NCI-H446 treated with DMSO at 0.1 percent for 48 hours (cell line): ENCODE measurements around the gene TRIM65.

Experiments used
- DNase-seq: peaks from one replicate; lab custom pipeline; 2025; lab: John Stamatoyannopoulos, UW

TRIM65 gene

GRCh38 chr17:75917141-75917916 is 20.6 kb upstream of the TRIM65 start:
- DNase-seq = no peak

- DNase-seq = no peak
Measured at GRCh38 chr17:75915268-75915667, 18.5 kb upstream of the TRIM65 start.

- no peak for DNase-seq
Measured at GRCh38 chr17:75914643-75915267, 18.0 kb upstream of the TRIM65 start.

DNA sequence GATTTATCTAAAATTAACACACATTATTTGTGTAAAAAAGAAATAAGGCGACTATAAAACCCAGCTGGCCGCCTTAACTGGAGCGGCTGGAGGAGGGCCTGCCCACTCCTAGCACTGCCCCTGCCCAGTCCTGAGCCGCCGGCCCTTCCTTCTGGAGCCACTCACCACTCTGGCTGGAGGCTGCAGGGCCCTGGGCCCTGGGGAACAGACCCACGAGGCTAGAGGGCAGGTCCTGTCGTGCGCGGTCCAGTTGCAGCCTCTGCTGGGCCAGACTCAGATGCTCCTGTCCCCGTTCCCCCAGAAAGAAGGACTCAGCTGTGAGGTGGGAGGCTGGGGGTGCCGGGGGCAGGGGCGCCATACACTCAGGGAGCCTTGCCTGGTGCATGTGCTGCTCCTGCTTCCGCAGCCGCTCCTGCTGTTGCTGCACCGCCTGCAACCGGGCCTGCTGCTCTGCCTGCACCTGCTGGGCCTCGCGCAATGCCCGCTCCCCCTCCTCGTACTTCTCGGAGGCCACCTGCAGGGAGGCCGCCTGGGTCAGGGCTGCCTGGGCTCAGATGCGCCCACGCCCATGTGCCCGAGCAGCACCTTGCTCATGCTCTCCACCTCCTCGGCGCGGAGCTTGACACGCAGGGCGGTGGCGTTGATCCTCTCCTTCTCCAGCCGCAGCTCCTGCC is 16.9 kb upstream of the TRIM65 start:
- no peak for DNase-seq

DNA sequence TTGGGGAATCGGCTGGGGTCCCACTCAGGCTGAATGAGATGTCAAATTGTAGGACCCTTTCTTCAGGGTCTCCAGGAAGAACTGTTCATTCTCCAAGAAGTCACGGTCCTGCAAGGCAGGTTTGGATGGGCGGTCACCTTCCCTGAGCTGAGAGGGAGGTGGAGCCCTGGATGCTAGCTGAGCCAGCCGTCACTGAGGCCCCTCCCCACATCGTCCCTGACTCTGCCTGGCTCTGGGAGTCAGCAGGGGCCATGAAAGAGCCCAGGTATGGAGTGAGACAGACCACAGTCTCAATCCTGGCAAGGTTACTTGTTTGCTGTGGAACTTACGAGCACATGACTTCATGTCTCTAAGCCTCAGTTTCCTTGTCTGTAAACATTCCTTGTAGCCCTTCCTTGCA is 13.9 kb upstream of the TRIM65 start:
- DNase-seq = no peak

DNA sequence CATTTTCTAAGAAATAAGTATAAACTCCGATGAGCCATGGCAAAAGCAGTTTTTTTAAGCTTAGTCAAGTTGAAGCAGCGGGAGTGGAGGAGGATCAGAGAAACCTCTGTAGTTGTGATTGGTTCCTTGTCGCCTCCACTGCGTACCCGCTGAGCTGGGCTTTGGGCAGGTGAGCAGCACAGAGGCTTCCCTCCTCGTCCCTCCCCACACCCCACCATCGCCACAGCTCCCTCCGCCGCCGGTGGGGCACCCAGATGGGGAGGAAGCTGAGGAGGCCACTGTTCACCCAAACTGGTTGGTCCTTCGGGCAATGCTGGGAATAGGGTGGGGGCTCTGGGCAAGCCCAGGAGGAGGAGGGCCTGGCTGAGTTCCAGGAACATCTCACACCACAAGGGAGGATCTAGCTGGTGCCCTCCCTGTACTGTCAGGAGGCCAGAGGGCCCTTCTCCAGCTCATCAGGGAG is 13.1 kb upstream of the TRIM65 start:
- no peak for DNase-seq

- no peak for DNase-seq
Measured at GRCh38 chr17:75909051-75909811, 12.5 kb upstream of the TRIM65 start.

DNA sequence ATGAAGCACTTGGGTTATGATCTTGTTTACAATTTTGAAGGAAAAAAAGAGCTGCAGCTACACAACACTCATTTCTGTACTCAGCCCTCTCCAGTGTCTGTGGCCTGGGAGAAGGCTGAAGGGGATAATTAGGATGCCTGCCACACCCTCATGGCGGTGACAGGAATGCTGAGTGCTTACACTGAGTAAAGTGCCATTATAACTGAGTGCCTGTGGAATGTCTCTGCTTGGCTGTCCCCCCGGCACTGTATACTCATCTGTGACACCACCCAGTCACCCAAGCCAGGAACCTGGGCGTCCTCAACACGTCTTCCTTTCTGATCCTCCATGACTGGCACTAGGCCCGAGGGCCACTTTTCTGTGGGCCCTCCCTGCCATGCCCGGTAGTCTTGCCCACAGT is 11.4 kb upstream of the TRIM65 start:
- no peak for DNase-seq

DNA sequence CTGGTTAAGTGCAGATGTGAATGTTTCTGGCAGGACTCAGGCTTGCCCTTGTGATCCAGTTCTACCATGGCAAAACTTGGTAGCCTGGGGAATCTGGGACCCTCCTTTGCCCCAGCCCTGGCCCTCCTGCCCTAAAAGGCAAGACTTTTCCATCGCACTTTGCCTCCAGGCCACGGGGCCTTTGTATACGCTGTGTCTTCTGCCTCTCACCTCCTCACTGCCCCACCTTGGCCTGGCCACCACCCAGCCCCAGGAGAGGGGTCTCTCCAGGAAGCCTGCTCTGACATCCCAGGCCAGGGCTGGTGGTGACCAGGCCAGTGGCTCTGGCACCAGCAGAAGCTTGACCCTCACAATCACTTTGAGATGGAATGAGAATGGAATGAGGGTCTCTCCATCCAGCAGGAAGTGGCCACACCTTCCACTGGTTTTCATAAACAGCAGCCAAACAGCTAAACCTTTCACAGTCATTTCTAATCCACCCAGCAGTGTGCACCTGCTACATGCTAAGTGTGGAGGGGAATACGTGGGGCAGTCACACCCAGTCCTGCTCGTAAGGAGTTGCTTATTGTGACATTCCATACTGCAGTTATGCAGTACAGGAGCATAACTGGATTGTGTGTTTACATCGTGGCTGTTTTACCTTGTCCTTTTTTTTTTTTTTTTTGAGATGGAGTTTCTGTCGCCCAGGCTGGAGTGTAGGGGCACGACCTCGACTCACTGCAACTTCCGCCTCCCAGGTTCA is 9.6 kb upstream of the TRIM65 start:
- no peak for DNase-seq

DNA sequence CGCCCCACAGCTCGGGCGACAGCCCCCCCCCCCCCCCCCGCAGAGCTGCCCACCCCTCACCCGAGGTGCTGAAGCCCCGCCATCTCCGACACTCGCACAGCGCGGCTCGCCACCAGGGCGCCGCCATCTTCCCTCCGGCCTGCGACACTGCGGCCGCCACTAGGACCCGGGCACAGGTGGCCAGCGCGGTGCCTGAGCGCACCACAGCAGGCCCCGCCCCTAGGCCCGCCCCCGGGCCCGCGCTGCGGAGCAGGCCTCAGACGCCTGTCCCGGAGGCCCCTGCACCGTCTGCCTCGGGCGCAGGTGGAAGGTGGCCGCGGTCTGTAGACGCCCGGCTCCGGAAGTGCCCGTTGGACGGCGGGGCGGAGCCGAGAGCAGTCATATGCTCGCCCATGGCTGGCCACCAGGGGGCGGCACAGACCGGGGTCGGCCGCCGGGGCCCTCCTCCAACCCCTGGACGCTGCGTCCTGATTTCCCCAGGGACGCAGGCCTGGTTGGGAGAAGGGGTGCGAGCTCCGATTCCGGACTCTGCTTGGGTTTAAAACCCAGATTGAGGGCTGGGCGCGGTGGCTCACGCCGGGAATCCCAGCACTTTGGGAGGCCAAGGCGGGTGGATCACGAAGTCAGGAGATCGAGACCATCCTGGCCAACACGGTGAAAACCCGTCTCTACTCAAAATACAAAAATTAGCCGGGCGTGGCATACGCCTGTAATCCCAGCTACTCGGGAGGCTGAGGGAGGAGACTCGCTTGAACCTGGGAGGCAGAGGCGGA is 8.2 kb upstream of the TRIM65 start, which contains the start of gene MRPL38:
TSS of gene MRPL38 (minus strand) at position 136 of the 773 bp plus-strand sequence. CDS start at position 127, 9 bp downstream.
- DNase-seq = peak; percentile 92

- DNase-seq = no peak
Measured at GRCh38 chr17:75902406-75902805, 5.7 kb upstream of the TRIM65 start.

GRCh38 chr17:75901727-75902126 is 5.0 kb upstream of the TRIM65 start:
- no peak for DNase-seq

- DNase-seq = no peak
Measured at GRCh38 chr17:75900691-75901533, 4.2 kb upstream of the TRIM65 start.

DNA sequence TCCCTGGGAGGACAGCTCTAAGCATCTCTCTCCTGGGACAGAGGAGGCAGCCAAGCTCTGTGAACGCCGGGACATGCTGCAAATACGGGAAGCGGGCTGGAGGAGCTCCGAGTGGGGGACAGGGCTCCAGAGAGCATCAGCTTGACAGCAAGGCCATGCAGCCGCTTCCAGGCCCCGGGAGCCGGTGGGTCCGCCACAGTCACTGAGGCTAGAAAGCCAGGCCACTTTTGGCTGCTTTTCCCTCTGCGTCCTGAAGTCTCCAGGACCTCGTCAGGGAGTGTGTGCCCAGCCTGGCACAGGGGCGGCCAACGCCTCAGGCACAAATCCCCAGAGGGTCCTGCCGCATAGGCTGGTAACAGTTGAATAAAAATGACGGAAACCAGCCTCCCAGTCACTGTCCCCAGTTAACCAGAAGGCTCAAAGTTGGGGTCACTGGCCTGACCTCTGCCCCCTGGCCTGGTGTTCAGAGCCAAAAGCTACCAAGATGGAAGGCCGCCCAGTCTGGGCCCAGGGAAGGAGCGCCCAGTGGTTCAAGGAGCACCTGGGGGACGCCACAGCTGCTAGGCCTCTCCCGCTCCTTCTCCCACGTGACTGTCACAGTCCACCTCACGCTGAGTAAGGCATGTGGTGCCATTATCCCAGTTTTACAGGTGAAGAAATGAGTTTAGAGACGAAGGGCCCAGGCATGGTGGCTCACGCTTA is 3.2 kb upstream of the TRIM65 start:
- no peak for DNase-seq

DNA sequence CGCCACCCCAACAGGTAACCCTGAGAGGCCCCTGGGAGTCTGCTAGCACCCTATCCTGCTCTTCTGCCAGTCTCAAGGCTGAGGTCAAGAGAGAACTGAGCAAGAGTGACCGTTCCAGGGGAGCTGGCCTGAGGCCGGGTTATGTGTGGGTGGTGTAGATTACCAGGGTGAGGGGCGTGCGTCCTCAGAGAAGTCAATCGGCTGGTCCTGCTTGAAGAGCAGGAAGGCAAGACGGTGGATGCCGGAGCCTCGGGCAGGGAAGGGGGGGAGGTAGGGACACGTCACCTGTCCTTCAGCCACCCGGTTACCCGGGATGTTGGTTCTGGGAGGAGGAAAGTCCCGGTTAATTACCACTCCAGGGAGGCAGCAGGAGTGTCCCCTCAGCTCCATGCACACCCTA is 2.6 kb upstream of the TRIM65 start:
- no peak for DNase-seq

- DNase-seq = no peak
Measured at GRCh38 chr17:75898791-75899190, 2.0 kb upstream of the TRIM65 start.

DNA sequence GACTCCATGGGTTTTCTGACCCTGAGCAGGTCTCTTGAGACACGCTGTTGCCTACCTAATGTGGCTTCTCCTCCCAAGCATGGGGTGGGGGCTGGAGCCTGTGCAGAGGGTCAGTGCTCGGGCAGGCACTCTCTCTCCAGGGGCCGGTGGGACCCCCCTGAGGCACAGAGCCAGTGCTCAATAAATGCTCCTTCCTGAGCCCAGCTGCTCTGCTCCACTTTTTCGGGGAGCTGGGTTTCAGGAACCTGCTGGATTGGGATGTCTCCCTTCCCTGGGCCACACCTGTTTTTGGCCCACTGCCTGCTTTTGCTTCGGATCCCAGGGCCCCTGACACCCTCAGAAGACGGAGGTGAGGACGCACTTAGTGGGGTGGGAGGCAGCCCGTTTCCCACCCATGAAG is 1.3 kb upstream of the TRIM65 start:
- no peak for DNase-seq

DNA sequence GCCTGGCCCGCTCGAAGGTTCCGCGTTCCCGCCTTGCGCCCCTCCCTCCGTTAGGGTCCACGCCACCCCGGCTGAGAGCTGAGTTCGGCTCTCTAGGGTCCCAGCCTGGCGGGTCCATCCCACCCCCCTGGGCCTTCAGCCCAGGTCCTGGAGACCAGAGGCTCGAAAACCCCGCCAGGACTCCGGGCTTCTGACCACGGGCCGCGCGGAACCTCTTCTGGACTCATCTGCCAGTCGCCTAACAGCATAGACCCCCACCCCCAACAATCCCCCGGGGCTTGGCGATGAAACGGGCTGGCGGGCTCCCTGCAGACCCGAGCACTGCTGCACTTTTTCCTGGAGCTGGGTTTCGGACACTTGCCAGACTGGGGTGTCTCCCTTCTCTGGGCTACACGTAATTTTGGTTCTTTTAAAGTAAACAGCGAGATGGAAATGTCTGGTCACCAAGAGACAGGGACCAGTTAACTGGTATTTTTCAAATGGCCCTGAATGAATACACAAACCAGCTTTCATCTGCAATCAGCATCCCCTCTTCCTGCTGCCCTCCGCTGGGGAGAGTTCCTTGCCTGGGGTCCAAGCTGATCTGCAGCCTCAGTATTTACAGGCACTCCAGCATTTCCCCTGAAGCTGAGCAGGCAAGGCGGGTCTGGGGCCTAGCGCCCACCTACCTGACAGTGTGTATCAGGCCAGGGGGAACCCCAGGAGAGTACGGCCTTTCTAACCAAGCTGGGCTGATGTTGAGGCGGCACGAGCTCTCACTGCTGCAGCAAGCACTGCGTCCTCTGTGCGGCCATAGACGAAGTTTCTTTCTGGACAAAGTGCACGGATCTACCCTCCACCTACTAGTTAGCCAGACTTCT is 639 bp upstream of the TRIM65 start:
- no peak for DNase-seq
